ENCODE measurements around the gene WDR74. TPM values are rescaled to one million over a fixed set of nuclear protein-coding genes. Genes with fewer than 3 reads are reported as not detected.
"Not testable (repeated sequence)": the region's sequence is repeated elsewhere in the genome, so short reads cannot be mapped to it uniquely, and the experiment has no call there.

The WDR74 gene
- 145 and 176 TPM in 2 replicates for total RNA-seq (2014; rRNA removed; shearing (Covaris generic))
- 59.5 and 69.7 TPM in 2 replicates for polyA plus RNA-seq (2015; cell fraction: cytosol; rRNA removed)
- polyA plus RNA-seq (2015; cell fraction: nucleus; rRNA removed): 142 and 151 TPM in 2 replicates

DNA sequence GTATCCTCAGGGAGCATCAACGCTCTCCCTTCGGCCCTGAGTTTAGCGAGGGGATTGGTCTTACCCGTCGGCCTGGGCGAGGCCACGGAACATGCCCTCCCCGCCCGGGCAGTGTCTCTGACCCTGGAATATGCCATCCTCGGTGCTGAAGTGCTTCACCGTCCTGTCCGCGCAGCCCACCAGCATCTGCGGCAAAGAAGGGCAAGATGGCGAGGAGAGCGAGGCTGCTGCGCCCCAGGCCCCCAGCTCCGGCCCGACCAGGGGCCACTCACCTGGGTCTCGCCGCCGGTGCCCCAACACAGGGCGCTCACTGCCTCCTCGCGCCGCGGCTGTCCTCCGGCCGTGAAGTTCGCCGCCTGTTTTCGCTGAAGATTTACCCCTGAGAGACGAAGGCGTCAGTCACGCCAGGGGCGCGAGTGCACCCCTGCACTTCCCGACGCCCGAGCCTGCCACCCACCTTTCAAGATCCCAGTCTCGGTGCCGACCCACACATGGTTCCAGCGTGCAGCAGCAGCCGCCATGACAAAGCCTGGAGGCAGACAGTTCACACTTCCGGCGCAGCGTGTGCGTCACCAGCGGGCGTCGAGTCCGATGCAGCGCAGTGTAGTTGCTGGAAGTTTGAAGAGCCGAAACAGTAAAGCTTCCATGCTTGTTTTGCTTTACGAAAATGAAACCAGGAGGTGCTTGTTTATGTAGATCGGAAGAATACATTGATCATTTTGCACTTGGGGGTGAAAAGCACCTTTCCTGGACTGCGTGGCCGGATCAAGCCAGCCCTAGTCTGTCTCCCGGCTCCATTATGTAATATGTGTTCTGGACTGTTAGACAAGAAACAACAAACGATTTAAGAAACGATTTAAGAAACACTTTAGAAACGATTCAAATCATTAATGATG is at the start of gene WDR74:
Gene WDR74, minus strand, starts transcription at position 541 of the 896 bp plus-strand sequence. Its CDS starts 20 bp downstream, at position 521.
- DNase-seq (ENCODE audit: low read depth): peak; percentile 89

GRCh38 chr11:62889126-62889483 is 49.7 kb upstream of the WDR74 start:
- no peak for DNase-seq (ENCODE audit: low read depth)

DNA sequence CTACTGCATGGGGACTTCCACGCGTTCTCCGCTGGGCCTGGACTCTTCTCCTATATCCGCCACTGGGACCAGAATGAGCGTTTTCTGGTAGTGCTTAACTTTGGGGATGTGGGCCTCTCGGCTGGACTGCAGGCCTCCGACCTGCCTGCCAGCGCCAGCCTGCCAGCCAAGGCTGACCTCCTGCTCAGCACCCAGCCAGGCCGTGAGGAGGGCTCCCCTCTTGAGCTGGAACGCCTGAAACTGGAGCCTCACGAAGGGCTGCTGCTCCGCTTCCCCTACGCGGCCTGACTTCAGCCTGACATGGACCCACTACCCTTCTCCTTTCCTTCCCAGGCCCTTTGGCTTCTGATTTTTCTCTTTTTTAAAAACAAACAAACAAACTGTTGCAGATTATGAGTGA is 49.0 kb upstream of the WDR74 start:
- DNase-seq (ENCODE audit: low read depth): no peak

DNA sequence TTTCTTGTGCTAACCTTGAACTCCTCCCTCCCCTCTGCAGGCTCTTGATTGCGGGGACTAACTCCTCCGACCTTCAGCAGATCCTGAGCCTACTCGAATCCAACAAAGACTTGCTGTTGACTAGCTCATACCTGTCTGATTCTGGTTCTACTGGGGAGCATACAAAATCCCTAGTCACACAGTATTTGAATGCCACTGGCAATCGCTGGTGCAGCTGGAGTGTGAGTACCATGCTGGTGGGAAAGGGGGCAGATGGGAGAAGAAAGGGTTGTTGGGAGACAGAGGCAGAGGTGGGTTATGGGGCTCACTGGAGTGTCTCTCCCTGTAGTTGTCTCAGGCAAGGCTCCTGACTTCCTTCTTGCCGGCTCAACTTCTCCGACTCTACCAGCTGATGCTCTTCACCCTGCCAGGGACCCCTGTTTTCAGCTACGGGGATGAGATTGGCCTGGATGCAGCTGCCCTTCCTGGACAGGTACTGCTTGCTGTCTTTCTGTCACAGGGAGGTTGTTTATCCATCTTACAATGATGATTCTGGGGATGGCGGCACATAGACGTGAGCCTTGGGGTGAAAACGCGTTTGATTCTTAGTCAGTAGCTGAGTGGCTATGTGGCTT is 45.9 kb upstream of the WDR74 start:
- no peak for DNase-seq (ENCODE audit: low read depth)

DNA sequence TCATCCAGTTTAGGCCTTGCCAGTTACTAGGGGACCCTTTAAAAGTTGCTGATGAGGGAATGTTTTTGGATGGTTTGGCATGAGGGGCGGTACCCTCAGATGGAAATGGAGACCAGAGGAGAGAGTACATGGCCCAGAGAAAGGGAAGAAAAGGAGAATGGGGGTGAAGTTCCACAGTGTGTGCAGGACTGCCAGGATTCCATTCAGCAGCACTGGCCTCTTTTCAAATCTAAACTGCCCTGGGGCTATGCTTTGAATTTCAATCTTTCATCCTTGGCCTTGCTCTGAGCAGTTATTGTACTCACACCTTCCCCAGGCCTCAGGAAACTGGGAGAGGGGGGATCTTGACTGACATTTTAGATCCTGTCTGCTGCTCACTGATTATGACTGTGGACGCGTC is 44.3 kb upstream of the WDR74 start:
- no peak for DNase-seq (ENCODE audit: low read depth)

DNA sequence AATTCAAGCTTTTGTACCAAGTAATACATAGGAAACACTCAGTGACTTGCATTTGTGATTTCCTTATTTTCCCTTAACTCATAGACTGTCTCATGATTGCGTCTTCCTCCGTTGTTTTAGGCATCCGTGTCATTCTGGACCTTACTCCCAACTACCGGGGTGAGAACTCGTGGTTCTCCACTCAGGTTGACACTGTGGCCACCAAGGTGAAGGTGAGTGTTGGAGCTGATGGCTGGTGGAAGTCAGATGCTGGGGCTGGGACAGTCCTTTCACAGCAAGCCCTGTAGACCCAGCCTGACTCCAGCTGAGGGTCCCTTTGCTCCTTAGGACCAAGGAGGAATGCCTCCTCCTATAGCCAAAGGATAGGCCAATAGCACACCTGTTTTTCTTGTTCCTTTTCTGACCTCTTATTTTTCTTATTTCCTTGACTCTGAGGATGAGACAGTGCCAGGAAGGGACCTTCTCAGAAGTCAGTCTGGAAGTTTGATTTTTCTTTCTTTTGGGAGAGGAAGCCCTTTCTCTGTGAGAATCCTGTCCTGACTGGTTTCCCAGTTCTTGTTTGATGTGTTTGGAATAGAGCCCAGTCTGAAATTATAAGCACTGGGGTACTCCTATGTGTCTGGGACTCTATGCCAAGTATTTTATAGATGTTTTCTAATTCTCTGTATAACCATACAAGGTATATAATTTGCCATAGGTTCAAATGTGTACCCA is 43.6 kb upstream of the WDR74 start:
- DNase-seq (ENCODE audit: low read depth): no peak

GRCh38 chr11:62882431-62882749 is 43.0 kb upstream of the WDR74 start:
- no peak for DNase-seq (ENCODE audit: low read depth)

- peak; percentile 97 for DNase-seq (ENCODE audit: low read depth)
These were observed 42.4 kb upstream of the WDR74 start for GRCh38 chr11:62881579-62882430.

DNA sequence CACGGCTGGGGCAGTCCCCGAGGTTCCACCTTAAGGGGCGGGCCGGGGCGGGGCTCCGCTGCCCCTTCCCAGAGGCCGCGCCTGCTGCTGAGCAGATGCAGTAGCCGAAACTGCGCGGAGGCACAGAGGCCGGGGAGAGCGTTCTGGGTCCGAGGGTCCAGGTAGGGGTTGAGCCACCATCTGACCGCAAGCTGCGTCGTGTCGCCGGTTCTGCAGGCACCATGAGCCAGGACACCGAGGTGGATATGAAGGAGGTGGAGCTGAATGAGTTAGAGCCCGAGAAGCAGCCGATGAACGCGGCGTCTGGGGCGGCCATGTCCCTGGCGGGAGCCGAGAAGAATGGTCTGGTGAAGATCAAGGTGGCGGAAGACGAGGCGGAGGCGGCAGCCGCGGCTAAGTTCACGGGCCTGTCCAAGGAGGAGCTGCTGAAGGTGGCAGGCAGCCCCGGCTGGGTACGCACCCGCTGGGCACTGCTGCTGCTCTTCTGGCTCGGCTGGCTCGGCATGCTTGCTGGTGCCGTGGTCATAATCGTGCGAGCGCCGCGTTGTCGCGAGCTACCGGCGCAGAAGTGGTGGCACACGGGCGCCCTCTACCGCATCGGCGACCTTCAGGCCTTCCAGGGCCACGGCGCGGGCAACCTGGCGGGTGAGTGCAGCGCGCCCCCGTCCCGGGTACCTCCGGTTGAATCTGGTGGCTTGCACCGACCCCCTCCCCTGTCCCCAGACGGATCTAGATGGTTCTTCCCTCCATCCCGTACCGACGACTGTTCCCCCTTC is 41.6 kb upstream of the WDR74 start, which contains the start of gene SLC3A2:
Gene SLC3A2, plus strand, starts transcription at position 94 of the 776 bp plus-strand sequence. Its CDS starts 128 bp downstream, at position 222.
- peak; percentile 90 for DNase-seq (ENCODE audit: low read depth)

GRCh38 chr11:62880231-62880802 is 40.9 kb upstream of the WDR74 start:
- peak; percentile 50 for DNase-seq (ENCODE audit: low read depth)

DNA sequence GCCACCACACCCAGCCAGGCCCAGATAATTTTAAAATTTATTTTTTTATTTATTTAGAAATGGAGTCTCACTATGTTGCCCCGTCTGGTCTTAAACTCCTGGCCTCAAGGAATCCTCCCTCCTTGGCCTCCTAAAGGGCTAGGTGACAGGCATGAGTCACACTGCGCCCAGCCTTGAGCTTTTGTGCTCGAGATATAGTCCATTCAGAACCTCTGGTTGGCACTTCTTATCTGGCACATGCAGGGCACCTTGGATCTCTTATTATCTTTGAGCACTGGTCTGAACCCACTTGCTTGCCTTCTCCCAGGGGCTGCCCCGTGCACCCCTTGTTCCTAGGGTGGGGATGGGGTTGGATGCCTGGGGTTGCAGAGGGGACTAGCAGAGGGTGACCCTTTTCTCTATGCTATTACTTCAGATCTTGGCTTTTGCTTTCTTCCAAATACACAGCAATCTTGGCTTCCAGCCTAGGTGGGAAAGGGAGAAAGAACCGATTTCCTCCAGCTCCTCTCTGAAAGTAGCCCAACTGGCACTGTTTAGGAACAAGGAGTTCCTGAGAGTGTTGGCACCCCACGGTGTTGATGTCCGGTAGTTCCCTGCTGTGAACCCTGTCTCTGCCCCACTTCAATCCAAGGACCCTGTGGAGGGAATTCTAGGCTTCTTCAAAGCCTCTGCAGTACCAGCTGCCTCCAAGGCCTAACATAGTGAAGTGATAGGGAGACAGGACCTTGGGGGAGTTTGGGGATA is 40.0 kb upstream of the WDR74 start:
- no peak for DNase-seq (ENCODE audit: low read depth)

DNA sequence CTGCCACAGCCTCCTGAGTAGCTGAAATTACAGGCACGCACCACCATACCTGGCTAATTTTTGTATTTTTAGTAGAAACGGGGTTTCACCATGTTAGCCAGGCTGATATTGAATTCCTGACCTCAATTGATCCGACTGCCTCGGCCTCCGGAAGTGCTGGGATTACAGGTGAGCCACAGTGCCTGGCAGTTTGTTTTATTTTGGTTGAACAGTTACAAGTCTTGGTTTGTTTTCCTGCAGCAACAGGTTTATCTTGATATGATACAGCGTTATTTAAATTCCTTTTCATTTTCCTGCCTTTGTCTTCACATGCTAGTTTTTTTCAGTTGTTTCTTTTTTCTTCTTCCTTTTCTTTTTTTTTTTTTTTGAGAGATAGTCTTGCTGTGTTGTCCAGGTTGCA is 37.3 kb upstream of the WDR74 start:
- no peak for DNase-seq (ENCODE audit: low read depth)

GRCh38 chr11:62875698-62876478 is 36.5 kb upstream of the WDR74 start:
- no peak for DNase-seq (ENCODE audit: low read depth)

- no peak for DNase-seq (ENCODE audit: low read depth)
These were observed 35.5 kb upstream of the WDR74 start for GRCh38 chr11:62874851-62875250.

DNA sequence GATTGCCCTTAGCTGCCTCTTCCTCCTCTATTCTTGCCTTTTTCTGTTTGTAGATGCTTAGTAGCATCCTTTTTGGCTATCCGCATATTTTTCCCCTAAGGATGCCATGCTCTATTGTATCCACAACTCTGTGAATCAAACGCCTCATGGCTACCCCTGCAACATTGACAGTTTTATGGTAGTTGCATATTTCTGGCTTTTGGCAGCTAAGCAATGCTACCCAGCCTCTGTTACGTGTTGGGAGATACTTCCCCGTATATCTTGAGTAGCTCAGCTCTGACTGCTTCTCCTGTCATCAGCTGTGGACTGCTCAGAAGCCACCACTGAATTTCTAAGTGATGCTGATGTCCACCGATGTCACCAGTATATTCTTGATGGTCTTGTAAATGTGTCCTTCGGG is 26.2 kb upstream of the WDR74 start:
- DNase-seq (ENCODE audit: low read depth): no peak

DNA sequence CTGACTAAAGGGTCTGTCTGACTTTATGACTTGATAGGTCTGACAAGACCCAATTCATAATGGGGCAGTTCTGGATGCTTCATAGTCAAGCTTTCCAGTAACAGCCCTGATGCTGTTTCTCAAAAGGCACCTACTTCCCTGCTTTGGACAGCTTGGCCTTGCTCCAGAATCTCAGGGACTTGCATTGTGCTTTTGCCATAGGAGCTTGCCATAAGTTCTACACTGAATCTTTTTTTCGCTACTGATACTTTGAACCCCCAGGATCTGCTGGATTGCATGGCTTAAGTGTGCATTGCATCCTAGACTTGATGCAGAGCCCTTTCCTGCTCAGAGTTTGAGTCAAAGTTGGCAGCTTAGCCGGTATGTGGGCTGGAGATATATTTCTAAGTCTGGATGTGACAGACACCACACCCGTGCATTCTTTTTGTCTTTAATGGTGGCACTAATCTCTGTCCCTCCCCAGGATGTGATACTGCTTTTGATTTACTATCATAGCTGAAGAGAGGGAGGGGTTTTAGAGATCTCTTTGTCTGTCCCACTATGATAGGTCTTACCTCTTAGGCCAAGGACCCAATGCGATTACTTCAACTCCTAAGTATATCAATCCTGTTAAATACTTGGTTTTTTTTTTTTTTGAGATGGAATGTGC is 24.4 kb upstream of the WDR74 start:
- DNase-seq (ENCODE audit: low read depth): no peak

GRCh38 chr11:62861564-62862192 is 22.3 kb upstream of the WDR74 start:
- DNase-seq (ENCODE audit: low read depth): not testable (repeated sequence)

Measured in HT1080 (cell line).